GM12878 (cell line): ENCODE results near the gene BEAN1. TPM values are rescaled to one million over a fixed set of nuclear protein-coding genes. Genes with fewer than 3 reads are reported as not detected.

Source experiments
- ATAC-seq: fragments of 200-7000 bp; cut with Tn5 transposase; 3 replicates; pipeline ENCODE4 v1.9.1; 2020; ENCODE audit warnings: mild to moderate bottlenecking, moderate library complexity
- BruUV-seq: library from RNA; stranded (reverse); fragments of 400-500 nt; replicated peaks from 2 replicates; lab custom pipeline; 2021; lab: Mats Ljungman, UMichigan
- CTCF ChIA-PET: fragments of 300-600 bp; sonication (Branson Sonifier 250); formaldehyde crosslinking; extraction: SDS; loops from one replicate; lab custom pipeline; 2021; ENCODE audit warnings: inconsistent platforms; lab: Yijun Ruan, JAX
- POLR2A ChIA-PET: fragments of 350-600 bp; formaldehyde crosslinking; extraction: SDS; loops from one replicate; lab custom pipeline; 2021; ENCODE audit warnings: inconsistent platforms; lab: Charles Lee
- RAD21 ChIA-PET: fragments of 300-600 bp; sonication (Branson Sonifier 250); formaldehyde crosslinking; loops from one replicate; lab custom pipeline; 2023; ENCODE audit warnings: antibody characterized with exemption; ENCODE audit not compliant: unreplicated experiment; lab: Charles Lee
- SMC1A ChIA-PET: fragments of 300-600 bp; sonication (Branson Sonifier 250); formaldehyde crosslinking; loops from one replicate; lab custom pipeline; 2023; ENCODE audit not compliant: unreplicated experiment, uncharacterized antibody; lab: Charles Lee
- DNase-seq: peaks from one replicate; pipeline ENCODE4 v3.0.0-alpha.2; 2011; ENCODE audit warnings: low read depth, low spot score
- FAIRE-seq: peaks from 3 replicates; lab custom pipeline; 2011; peaks lifted over from hg19 to GRCh38; lab: Jason Lieb, UNC
- H2AFZ ChIP-seq: 2 replicates; pipeline ENCODE4 v1.6.0; 2011; ENCODE audit warnings: low read depth, low read length, control low read depth; ENCODE audit not compliant: control insufficient read depth
- H3K27ac ChIP-seq: 2 replicates; pipeline ENCODE4 v1.5.1; 2011; ENCODE audit warnings: control low read depth; ENCODE audit not compliant: control insufficient read depth, insufficient read depth
- H3K27me3 ChIP-seq, 2 experiments: replicated peaks in 1 of 2; 2 replicates each; pipeline versions ENCODE4 v1.6.0 to v1.6.1; 2011; ENCODE audit warnings: low read length in 1 of 2; ENCODE audit not compliant: control insufficient read depth in 2 of 2, insufficient read depth in 2 of 2
- H3K36me3 ChIP-seq, 2 experiments: 2 replicates each; pipeline ENCODE4 v1.5.1; 2011; ENCODE audit warnings: low read length in 1 of 2; ENCODE audit not compliant: control insufficient read depth in 2 of 2, insufficient read depth in 2 of 2
- H3K4me1 ChIP-seq: 2 replicates; pipeline ENCODE4 v1.6.1; 2011; ENCODE audit warnings: mild to moderate bottlenecking, low read length, moderate library complexity, mixed read lengths; ENCODE audit not compliant: control insufficient read depth, insufficient read depth
- H3K4me2 ChIP-seq: 2 replicates; pipeline ENCODE4 v1.6.0; 2011; ENCODE audit warnings: control low read depth; ENCODE audit not compliant: control insufficient read depth, insufficient read depth
- H3K4me3 ChIP-seq: fragments of 200-600 bp; sonication (generic); 2 replicates; pipeline ENCODE4 v1.5.1; 2016
- H3K79me2 ChIP-seq: 2 replicates; pipeline ENCODE4 v1.6.0; 2011; ENCODE audit warnings: low read length; ENCODE audit not compliant: control insufficient read depth, insufficient read depth
- H3K9ac ChIP-seq: 2 replicates; pipeline ENCODE4 v1.8.0; 2011; ENCODE audit warnings: low read length, control low read depth, mixed read lengths; ENCODE audit not compliant: control insufficient read depth, insufficient read depth
- H3K9me3 ChIP-seq: replicated peaks from 3 replicates; pipeline ENCODE4 v1.5.1; 2011; ENCODE audit warnings: mild to moderate bottlenecking, low read length; ENCODE audit not compliant: control insufficient read depth, insufficient read depth
- H4K20me1 ChIP-seq: 2 replicates; pipeline ENCODE4 v1.6.0; 2011; ENCODE audit not compliant: control insufficient read depth, insufficient read depth
- BRCA1 ChIP-seq: IDR thresholded peaks from 2 replicates; pipeline ENCODE4 v1.6.1; 2011; ENCODE audit warnings: low read depth, low read length, improper control_type of control experiment
- CBFB ChIP-seq: IDR thresholded peaks from 2 replicates; pipeline ENCODE4 v1.6.1; 2016; ENCODE audit warnings: antibody characterized with exemption, low read depth
- CHD4 ChIP-seq: fragments of 200-600 bp; sonication (generic); IDR thresholded peaks from 2 replicates; pipeline ENCODE4 v1.6.1; 2016; ENCODE audit warnings: mild to moderate bottlenecking
- E4F1 ChIP-seq: fragments of 450-650 bp; IDR thresholded peaks from 2 replicates; pipeline ENCODE4 v1.6.1; 2018; ENCODE audit warnings: borderline replicate concordance, mild to moderate bottlenecking; ENCODE audit not compliant: partially characterized antibody
- ELK1 ChIP-seq: IDR thresholded peaks from 2 replicates; pipeline ENCODE4 v1.6.1; 2012; ENCODE audit warnings: low read depth, low read length, improper control_type of control experiment
- GABPA ChIP-seq: IDR thresholded peaks from 2 replicates; pipeline ENCODE4 v1.6.1; 2014; ENCODE audit warnings: antibody characterized with exemption, low read depth, mild to moderate bottlenecking, inconsistent platforms
- HCFC1 ChIP-seq: fragments of 150-350 bp; IDR thresholded peaks from 2 replicates; pipeline ENCODE4 v1.6.1; 2014; ENCODE audit warnings: low read length
- JUND ChIP-seq: IDR thresholded peaks from 2 replicates; pipeline ENCODE4 v1.6.1; 2012; ENCODE audit warnings: low read depth, mild to moderate bottlenecking, low read length, improper control_type of control experiment, moderate library complexity
- MEF2B ChIP-seq: fragments of 450-650 bp; IDR thresholded peaks from 2 replicates; pipeline ENCODE4 v1.6.1; 2018; ENCODE audit warnings: mild to moderate bottlenecking, moderate library complexity; ENCODE audit not compliant: partially characterized antibody, poor library complexity, severe bottlenecking
- MTA2 ChIP-seq: fragments of 450-650 bp; IDR thresholded peaks from 2 replicates; pipeline ENCODE4 v1.6.1; 2016; ENCODE audit warnings: low read depth, mild to moderate bottlenecking, moderate library complexity
- NR2C1 ChIP-seq: fragments of 450-650 bp; IDR thresholded peaks from 2 replicates; pipeline ENCODE4 v1.6.1; 2017; ENCODE audit warnings: antibody characterized with exemption, mild to moderate bottlenecking, moderate library complexity
- NR2F1 ChIP-seq: fragments of 450-650 bp; conservative IDR thresholded peaks from 2 replicates; pipeline ENCODE4 v1.6.1; 2017; ENCODE audit warnings: mild to moderate bottlenecking
- POLR2AphosphoS2 ChIP-seq: IDR thresholded peaks from 2 replicates; pipeline ENCODE4 v1.6.1; 2011; ENCODE audit warnings: low read depth, mild to moderate bottlenecking, low read length, improper control_type of control experiment, moderate library complexity
- RCOR1 ChIP-seq: conservative IDR thresholded peaks from 2 replicates; pipeline ENCODE4 v1.6.1; 2012; ENCODE audit warnings: low read depth, low read length, improper control_type of control experiment
- SMAD5 ChIP-seq: IDR thresholded peaks from 2 replicates; pipeline ENCODE4 v1.6.1; 2016; ENCODE audit warnings: antibody characterized with exemption, low read depth
- SP1 ChIP-seq: IDR thresholded peaks from one replicate; pipeline ENCODE4 v1.6.1; 2011; ENCODE audit warnings: low read depth, low read length
- USF1 ChIP-seq: IDR thresholded peaks from 2 replicates; pipeline ENCODE4 v1.6.1; 2011; ENCODE audit warnings: borderline replicate concordance, low read depth, mild to moderate bottlenecking, moderate library complexity, mixed read lengths, low read length; ENCODE audit not compliant: insufficient read depth; ENCODE audit errors: extremely low read length
- WGBS: methylation state at CpG from one replicate; pipeline ENCODE4 v1.1.6; 2016; ENCODE audit warnings: low lambda C conversion rate; ENCODE audit not compliant: insufficient replicate concordance, insufficient coverage; ENCODE audit errors: missing lambda C conversion rate; 5-methylcytosine and 5-hydroxymethylcytosine counted together
- in situ Hi-C: fragments of 300-500 bp; cut with MboI; formaldehyde crosslinking; loops from 9 replicates; pipeline ENCODE4 v1.14.3; 2018; ENCODE audit warnings: mixed read lengths
- intact Hi-C: fragments of 100-400 bp; cut with micrococcal nuclease; formaldehyde crosslinking; loops from one replicate; pipeline ENCODE4 v1.14.2; 2022; ENCODE audit not compliant: unreplicated experiment
- polyA plus RNA-seq, 11 experiments: library from polyadenylated mRNA; depleted of rRNA in 4 of 11; unstranded in 6 of 11; stranded (reverse) in 5 of 11; fragments of >200 nt; fragmentation: Nextera tagmentation in 4 of 11; fragmentation: Illumina TruSeq in 1 of 11; extraction: Ambion mirVana in 4 of 11; extraction: Trizol in 1 of 11; gene quantifications; 1 replicate in 1 of 11; 2 replicates in 10 of 11; pipeline versions ENCODE4 v1.2.1 to v1.2.3, GENCODE V29; 2011 to 2016; ENCODE audit warnings: inconsistent platforms in 2 of 11, missing spikeins in 2 of 11, low read depth in 1 of 11
- total RNA-seq, 4 experiments: library from RNA; depleted of rRNA in 3 of 4; stranded (reverse); fragments of >200 nt in 3 of 4; fragmentation: Illumina TruSeq in 1 of 4; extraction: Trizol in 1 of 4; gene quantifications; 2 replicates each; pipeline versions ENCODE4 v1.2.1 to v1.2.3, GENCODE V29; 2013 to 2021
- TF ChIP-seq, protein P1 (sequence below): fragments of 450-650 bp; formaldehyde crosslinking; IDR thresholded peaks from 2 replicates; pipeline ENCODE4 v1.5.0; 2022; ENCODE audit warnings: mild to moderate bottlenecking, missing genetic modification characterization

The BEAN1 gene
- total and polyA plus RNA-seq, 10 of the 15 experiments (the other 5 are each of a cell fraction or from before 2014, with no cell fraction given), result not detected

GRCh38 chr16:66429290-66429962, 2.3 kb downstream of the BEAN1 start:
- no peak for ATAC-seq
- SMC1A ChIA-PET, result no interaction called here
- Histone ChIP-seq H3K27me3 (peaks cover 26 to 38% of the 10 kb centered on the region in 2 experiments), H2AFZ (no peak overlapping the region), H3K36me3 (no peaks in the 10 kb centered on the region), H3K4me3 (no peak overlapping the region), H3K9me3 (no peaks in the 10 kb centered on the region), H4K20me1 (no peaks in the 10 kb centered on the region), H3K9ac (no peak overlapping the region), H3K79me2 (no peaks in the 10 kb centered on the region), H3K27ac (no peak overlapping the region), H3K4me1 (no peaks in the 10 kb centered on the region), H3K4me2 (no peak overlapping the region)
- DNase-seq, result no peak
- intact Hi-C loops, result no loop called here
- POLR2A ChIA-PET, result no interaction called here
- no TSS peak for BruUV-seq
- CTCF ChIA-PET, result interaction anchor here (0.7 kb wide), 1 partner anchor 16 kb away, joined by 3 read pairs; no protein-coding TSS in a partner anchor
- no peak for TF ChIP-seq MEF2B
- TF ChIP-seq NR2C1, result no peak
- no peak for TF ChIP-seq SP1
- no peak for TF ChIP-seq SMAD5
- no peak for TF ChIP-seq JUND
- no peak for TF ChIP-seq NR2F1
- no peak for TF ChIP-seq E4F1
- TF ChIP-seq, protein P1, sequence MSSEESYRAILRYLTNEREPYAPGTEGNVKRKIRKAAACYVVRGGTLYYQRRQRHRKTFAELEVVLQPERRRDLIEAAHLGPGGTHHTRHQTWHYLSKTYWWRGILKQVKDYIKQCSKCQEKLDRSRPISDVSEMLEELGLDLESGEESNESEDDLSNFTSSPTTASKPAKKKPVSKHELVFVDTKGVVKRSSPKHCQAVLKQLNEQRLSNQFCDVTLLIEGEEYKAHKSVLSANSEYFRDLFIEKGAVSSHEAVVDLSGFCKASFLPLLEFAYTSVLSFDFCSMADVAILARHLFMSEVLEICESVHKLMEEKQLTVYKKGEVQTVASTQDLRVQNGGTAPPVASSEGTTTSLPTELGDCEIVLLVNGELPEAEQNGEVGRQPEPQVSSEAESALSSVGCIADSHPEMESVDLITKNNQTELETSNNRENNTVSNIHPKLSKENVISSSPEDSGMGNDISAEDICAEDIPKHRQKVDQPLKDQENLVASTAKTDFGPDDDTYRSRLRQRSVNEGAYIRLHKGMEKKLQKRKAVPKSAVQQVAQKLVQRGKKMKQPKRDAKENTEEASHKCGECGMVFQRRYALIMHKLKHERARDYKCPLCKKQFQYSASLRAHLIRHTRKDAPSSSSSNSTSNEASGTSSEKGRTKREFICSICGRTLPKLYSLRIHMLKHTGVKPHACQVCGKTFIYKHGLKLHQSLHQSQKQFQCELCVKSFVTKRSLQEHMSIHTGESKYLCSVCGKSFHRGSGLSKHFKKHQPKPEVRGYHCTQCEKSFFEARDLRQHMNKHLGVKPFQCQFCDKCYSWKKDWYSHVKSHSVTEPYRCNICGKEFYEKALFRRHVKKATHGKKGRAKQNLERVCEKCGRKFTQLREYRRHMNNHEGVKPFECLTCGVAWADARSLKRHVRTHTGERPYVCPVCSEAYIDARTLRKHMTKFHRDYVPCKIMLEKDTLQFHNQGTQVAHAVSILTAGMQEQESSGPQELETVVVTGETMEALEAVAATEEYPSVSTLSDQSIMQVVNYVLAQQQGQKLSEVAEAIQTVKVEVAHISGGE (CRISPR knock-in tag), result no peak
- TF ChIP-seq BRCA1, result no peak
- no peak for TF ChIP-seq RCOR1
- no peak for TF ChIP-seq HCFC1
- no peak for TF ChIP-seq ELK1
- no peak for TF ChIP-seq POLR2AphosphoS2
- no peak for TF ChIP-seq MTA2
- TF ChIP-seq USF1, result no peak
- no peak for TF ChIP-seq CBFB
- TF ChIP-seq CHD4, result no peak
- TF ChIP-seq GABPA, result no peak
- RAD21 ChIA-PET, result no interaction called here
- FAIRE-seq, result no peak
- in situ Hi-C loops, result no loop called here
- WGBS, result 39% methylated on average over 7 of the region's 9 CpGs
